ENCODE results near the gene IL1RL2.

The IL1RL2 gene

GRCh38 chr2:102282678-102283091 lies 95.9 kb downstream of the IL1RL2 start:
- Histone ChIP-seq H3K36me3 (ENCODE audit: insufficient read depth, low read length) (no peaks in the 10 kb centered on the region), H3K4me1 (ENCODE audit: insufficient read depth, low read length, poor library complexity, severe bottlenecking) (peaks cover 5% of the 10 kb centered on the region), H3K9ac (ENCODE audit: low read depth, low read length, poor library complexity, severe bottlenecking) (no peak overlapping the region), H2AFZ (ENCODE audit: low read length) (no peak overlapping the region), H3K4me2 (ENCODE audit: low read depth, low read length, poor library complexity, severe bottlenecking) (no peak overlapping the region), H3K9me2 (replicated peaks; ENCODE audit: low read depth, low read length) (no peaks in the 10 kb centered on the region), H3K9me3 (ENCODE audit: insufficient read depth, low read depth, low read length) (no peaks in the 10 kb centered on the region), H3K4me3 (ENCODE audit: low read length, poor library complexity, severe bottlenecking) (no peak overlapping the region), H3K79me2 (ENCODE audit: insufficient read depth, low read length) (no peaks in the 10 kb centered on the region), H3K27me3 (ENCODE audit: insufficient read depth, low read length, poor library complexity, severe bottlenecking) (no peaks in the 10 kb centered on the region), H3F3A (ENCODE audit: low read depth) (no peaks in the 10 kb centered on the region), H4K20me1 (ENCODE audit: insufficient read depth, low read length, poor library complexity, severe bottlenecking) (no peaks in the 10 kb centered on the region)
- TF ChIP-seq EZH2phosphoT487 (IDR thresholded peaks at IDR 0.05; ENCODE audit: borderline replicate concordance) (no peak), CTCF (conservative IDR thresholded peaks at IDR 0.05; ENCODE audit: low read length) (no peak)

GRCh38 chr2:102283996-102284395 lies 97.2 kb downstream of the IL1RL2 start:
- TF ChIP-seq CTCF (conservative IDR thresholded peaks at IDR 0.05; ENCODE audit: low read length) (no peak), EZH2phosphoT487 (IDR thresholded peaks at IDR 0.05; ENCODE audit: borderline replicate concordance) (no peak)
- H3K4me2 ChIP-seq (ENCODE audit: low read depth, low read length, poor library complexity, severe bottlenecking) = no peak overlapping the region
- no peaks in the 10 kb centered on the region for H3K36me3 ChIP-seq (ENCODE audit: insufficient read depth, low read length)
- H3K4me1 ChIP-seq (ENCODE audit: insufficient read depth, low read length, poor library complexity, severe bottlenecking) = peaks cover 2% of the 10 kb centered on the region
- no peak overlapping the region for H3K4me3 ChIP-seq (ENCODE audit: low read length, poor library complexity, severe bottlenecking)
- H3K9me3 ChIP-seq (ENCODE audit: insufficient read depth, low read depth, low read length) = no peaks in the 10 kb centered on the region
- H3F3A ChIP-seq (ENCODE audit: low read depth) = no peaks in the 10 kb centered on the region
- no peaks in the 10 kb centered on the region for H3K79me2 ChIP-seq (ENCODE audit: insufficient read depth, low read length)
- no peaks in the 10 kb centered on the region for H3K27me3 ChIP-seq (ENCODE audit: insufficient read depth, low read length, poor library complexity, severe bottlenecking)
- no peaks in the 10 kb centered on the region for H4K20me1 ChIP-seq (ENCODE audit: insufficient read depth, low read length, poor library complexity, severe bottlenecking)
- H2AFZ ChIP-seq (ENCODE audit: low read length) = no peak overlapping the region
- no peak overlapping the region for H3K9ac ChIP-seq (ENCODE audit: low read depth, low read length, poor library complexity, severe bottlenecking)
- H3K9me2 ChIP-seq (replicated peaks; ENCODE audit: low read depth, low read length) = no peaks in the 10 kb centered on the region

- TF ChIP-seq EZH2phosphoT487 (IDR thresholded peaks at IDR 0.05; ENCODE audit: borderline replicate concordance) (no peak), CTCF (conservative IDR thresholded peaks at IDR 0.05; ENCODE audit: low read length) (no peak)
- H3K9me3 ChIP-seq (ENCODE audit: insufficient read depth, low read depth, low read length) = no peaks in the 10 kb centered on the region
Measured at GRCh38 chr2:102284611-102285010, 97.8 kb downstream of the IL1RL2 start.

More at GRCh38 chr2:102284611-102285010, 97.8 kb downstream of the IL1RL2 start:
- Histone ChIP-seq H3K4me1 (ENCODE audit: insufficient read depth, low read length, poor library complexity, severe bottlenecking) (peaks cover 2% of the 10 kb centered on the region), H3K9ac (ENCODE audit: low read depth, low read length, poor library complexity, severe bottlenecking) (no peak overlapping the region), H4K20me1 (ENCODE audit: insufficient read depth, low read length, poor library complexity, severe bottlenecking) (no peaks in the 10 kb centered on the region), H3K4me2 (ENCODE audit: low read depth, low read length, poor library complexity, severe bottlenecking) (no peak overlapping the region), H3K36me3 (ENCODE audit: insufficient read depth, low read length) (no peaks in the 10 kb centered on the region), H2AFZ (ENCODE audit: low read length) (no peak overlapping the region), H3K27me3 (ENCODE audit: insufficient read depth, low read length, poor library complexity, severe bottlenecking) (no peaks in the 10 kb centered on the region), H3K9me2 (replicated peaks; ENCODE audit: low read depth, low read length) (no peaks in the 10 kb centered on the region), H3F3A (ENCODE audit: low read depth) (no peaks in the 10 kb centered on the region), H3K79me2 (ENCODE audit: insufficient read depth, low read length) (no peaks in the 10 kb centered on the region), H3K4me3 (ENCODE audit: low read length, poor library complexity, severe bottlenecking) (no peak overlapping the region)

Measured in Loucy (cell line).